Activated naive CD8-positive, alpha-beta T cell treated with anti-CD3 and anti-CD28 coated beads, Interleukin-2, amount 50 U/mL, for 16 hours (primary cell): ENCODE results near the gene HSPA4.
"Not testable (repeated sequence)": the region's sequence is repeated elsewhere in the genome, so short reads cannot be mapped to it uniquely, and the experiment has no call there.

Experiments used
- DNase-seq: peaks from one replicate; pipeline ENCODE4 v3.0.0-alpha.2; 2020; ENCODE audit warnings: low read depth, low spot score

Gene HSPA4

DNA sequence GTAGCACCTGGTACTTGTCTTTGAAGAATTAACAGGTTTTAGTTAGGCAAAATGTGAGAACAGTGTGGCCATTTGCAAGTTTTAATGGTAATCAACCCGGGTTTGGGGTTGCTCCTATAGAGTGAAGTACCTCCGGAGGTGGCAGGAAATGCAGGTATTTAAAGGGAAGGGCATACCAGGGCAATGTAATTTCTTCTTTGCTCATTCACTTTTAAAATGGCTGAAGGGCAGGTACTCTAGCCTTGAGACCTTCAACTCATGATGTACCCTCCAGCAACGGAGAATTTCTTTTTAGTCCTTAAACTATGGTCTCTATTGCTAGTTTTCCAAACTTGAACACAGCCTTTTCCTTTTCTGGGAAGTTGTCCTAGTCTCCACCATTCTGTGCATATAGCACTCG lies 1.3 kb upstream of the HSPA4 start:
- no peak for DNase-seq

- DNase-seq, result no peak
Measured at GRCh38 chr5:133051061-133051541, 712 bp upstream of the HSPA4 start.

GRCh38 chr5:133052317-133053175 lies 733 bp downstream of the HSPA4 start:
- no peak for DNase-seq

DNA sequence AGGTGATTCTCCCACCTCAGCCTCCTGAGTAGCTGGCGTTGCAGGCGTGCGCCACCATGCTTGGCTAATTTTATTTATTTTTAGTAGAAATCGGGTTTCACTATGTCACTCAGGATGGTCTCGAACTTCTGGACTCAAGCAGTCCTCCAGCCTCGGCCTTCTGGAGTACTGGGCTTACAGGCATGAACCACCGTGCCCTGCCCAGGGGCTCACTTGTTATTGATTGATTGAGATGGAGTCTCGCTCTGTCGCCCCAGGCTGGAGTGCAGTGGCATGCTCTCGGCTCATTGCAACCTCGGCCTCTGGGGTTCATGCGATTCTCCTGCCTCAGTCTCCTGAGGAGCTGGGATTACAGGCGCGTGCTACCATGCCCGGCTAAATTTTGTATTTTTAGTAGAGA lies 1.6 kb downstream of the HSPA4 start:
- no peak for DNase-seq

- DNase-seq, result no peak
Measured at GRCh38 chr5:133054697-133055471, 3.1 kb downstream of the HSPA4 start.

DNA sequence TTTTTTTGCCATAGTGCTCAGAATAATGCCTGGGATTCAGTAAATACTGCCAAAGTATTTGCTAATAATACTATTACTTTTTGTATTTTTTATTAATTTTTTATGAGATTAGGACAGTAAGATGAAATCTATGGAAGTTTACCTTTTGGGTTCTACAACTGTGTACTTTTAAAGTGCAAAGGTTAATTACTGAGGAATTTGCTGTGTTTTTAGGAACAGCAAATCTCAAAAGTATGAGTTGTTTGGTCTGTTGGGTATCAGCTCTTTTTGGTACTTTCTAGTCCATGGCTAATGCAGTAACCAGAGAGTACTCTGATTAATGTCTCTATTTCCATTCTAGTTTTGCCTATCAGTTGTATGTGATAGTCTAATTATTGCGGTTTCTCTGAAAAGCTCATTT lies 5.1 kb downstream of the HSPA4 start:
- no peak for DNase-seq

GRCh38 chr5:133059621-133060020 lies 7.8 kb downstream of the HSPA4 start:
- no peak for DNase-seq

DNA sequence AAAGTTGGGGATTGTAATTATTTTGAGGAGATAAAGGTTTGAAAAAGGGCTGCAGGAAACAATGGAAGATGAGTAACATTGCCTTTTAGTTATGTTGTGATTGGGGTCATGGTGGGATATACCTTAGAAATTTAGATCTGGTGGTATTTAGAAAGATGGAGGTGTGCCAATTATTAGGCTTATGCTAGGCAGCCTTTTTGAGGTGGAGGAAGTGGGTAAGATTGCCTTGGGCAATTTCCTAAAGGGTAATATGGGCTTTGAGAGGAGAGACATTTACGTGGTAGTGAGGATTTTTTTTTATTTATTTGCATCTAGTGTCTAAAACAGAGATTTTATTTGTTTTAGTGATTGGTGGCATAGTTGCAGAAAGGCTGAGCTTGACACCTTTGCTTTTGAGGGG lies 10.5 kb downstream of the HSPA4 start:
- no peak for DNase-seq

DNA sequence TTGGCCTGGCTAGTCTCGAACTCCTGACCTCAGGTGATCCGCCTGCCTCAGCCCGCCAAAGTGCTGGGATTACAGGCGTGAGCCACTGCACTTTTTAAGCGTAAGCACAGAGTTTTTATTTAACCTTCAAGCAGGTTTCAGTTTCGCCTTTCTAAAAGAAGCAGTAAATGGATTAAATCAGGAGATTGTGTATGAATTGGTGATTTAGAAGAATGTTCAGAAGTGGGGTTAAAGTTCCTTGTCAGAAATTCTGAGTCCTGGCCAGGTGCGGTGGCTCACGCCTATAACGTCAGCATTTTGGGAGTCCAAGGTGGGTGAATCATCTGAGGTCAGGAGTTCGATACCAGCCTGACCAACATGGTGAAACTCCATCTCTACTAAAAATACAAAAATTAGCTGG lies 12.2 kb downstream of the HSPA4 start:
- DNase-seq, result no peak

- no peak for DNase-seq
Measured at GRCh38 chr5:133065471-133065870, 13.7 kb downstream of the HSPA4 start.

DNA sequence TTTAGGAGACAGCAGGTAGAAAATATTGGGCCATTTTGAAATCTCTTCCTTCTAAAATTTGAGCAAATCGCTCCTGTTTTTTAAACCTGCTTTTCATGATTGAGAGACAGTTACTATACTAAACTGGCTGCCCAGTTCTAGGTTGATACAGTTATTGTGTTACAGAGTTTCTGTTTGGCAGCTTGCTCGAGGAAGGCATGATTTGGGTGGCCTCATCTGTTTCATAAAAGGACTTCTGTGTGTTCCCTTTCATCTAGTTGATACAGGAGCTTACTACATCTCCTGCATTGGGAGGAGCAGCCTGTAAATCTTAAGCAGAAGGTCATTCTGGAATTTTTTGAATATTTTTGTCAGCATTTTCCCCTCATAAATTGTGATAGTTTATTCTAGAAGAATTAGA lies 14.2 kb downstream of the HSPA4 start:
- no peak for DNase-seq

- no peak for DNase-seq
Measured at GRCh38 chr5:133072021-133072420, 20.2 kb downstream of the HSPA4 start.

DNA sequence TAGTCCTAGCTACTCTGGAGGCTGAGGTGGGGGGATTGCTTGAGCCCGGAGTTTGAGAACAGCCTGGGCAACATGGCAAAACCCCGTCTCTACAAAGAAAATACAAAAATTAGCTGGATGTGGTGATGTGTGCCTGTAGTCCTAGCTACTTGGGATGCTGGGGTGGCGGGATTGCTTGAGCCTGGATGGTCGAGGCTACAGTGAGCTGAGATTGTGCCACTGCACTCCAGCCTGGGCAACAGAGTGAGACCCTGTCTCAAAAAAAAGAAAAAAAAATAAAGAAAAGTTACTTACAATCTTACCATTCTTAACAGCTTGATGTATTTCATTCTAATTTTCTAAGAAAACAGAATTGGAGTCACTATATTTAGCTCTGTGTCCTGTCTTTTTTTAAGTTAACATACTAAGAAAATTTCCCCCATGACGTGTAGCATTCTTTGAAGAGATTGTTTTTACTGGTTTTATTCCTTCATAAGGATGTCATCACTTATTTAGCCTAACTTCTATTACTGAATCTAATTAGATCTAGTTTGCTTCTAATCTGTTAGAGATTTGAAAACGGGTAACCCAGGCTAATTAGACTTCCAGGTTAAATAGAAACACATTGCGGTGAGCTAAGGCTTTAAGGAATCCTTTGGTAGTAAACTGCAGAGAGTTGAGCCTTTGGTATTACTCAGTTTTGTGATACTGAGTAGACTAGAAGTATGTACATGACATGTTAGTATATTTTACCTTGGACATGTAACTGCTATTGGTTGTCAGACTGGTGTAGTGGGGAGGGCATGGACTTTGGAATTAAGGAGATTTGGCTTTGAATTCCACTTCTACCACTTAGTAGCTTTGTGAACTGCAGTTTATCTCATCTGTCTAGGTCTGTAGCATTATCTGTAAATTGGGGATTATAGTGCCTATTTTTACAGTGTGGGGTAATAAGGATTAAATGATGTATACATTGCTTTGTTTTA lies 24.0 kb downstream of the HSPA4 start:
- DNase-seq, result no peak

DNA sequence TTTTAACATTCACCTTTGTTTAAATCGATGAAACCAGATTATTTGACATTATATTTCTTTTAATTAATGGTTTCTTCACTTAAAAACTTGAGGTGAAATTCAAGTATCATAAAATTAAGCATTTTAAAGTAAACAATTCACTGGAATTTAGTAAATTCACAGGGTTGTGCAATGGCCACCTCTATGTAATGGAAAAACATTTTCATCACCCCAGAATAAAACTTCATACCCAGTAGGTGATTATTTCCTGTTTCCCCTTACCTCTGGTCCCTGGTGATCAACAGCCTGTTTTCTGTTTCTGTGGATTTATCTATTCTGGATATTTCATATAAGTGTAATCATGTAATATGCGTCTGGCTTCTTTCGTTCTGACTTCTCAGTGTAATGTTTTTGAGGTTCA lies 27.2 kb downstream of the HSPA4 start:
- no peak for DNase-seq

GRCh38 chr5:133081036-133081435 lies 29.2 kb downstream of the HSPA4 start:
- no peak for DNase-seq

DNA sequence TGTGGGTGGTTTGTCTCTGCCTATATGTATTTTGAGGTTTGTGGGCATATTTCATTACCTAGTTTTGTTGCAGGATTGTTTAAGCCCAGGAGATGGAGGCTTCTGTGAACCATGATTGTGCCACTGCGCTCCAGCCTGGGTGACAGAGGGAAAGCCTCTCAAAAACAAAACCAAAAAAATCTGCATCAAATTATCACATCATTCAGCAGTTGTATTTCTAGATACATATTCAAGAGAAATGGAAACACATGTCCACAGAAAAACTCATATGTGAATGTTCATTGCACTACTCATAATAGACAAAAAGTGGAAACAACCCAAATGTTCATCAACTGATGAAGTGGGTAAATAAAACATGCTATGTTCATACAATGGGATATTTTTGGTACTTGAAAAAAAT lies 29.9 kb downstream of the HSPA4 start:
- DNase-seq, result no peak

- DNase-seq, result no peak
Measured at GRCh38 chr5:133082128-133082527, 30.3 kb downstream of the HSPA4 start.

DNA sequence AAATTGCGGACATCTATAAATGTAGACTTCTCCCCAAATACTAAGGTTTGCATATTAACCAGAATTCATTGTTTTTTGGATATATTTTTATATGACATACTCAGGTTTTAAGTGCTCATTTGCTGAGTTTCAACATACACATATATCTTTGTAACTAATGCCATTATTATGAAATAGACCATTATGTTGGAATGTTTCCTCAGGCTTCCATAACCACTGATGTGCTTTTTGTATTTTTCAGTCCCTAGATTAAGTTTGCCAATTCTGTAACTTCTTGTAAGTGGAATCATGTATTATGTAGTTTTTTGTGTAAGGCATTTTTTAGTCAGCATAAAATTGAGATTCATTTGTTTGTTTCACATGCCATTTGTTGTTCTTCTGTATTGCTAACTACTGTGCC lies 32.1 kb downstream of the HSPA4 start:
- no peak for DNase-seq

GRCh38 chr5:133085171-133085570 lies 33.4 kb downstream of the HSPA4 start:
- DNase-seq, result not testable (repeated sequence)

DNA sequence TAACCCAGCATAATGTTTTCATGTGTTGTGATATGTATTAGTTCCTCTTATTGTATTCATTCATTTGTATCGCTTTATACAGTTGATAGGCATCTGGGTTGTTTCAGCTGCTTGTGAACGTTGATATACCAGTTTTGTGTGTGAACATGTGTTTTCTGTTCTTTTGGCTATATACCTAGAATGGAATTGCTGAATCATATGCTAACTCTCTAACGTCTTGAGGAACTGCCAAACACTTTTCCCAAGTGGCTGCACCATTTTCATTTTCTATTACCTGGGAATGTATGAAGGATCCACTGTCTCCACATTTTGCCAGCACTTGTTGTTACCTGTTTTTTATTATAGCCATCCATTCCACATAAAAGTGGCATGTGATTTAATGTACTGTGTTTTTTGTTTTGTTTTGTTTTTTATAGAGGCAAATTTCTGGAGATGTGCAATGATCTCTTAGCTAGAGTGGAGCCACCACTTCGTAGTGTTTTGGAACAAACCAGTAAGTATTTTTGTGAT lies 34.6 kb downstream of the HSPA4 start:
- DNase-seq, result no peak

DNA sequence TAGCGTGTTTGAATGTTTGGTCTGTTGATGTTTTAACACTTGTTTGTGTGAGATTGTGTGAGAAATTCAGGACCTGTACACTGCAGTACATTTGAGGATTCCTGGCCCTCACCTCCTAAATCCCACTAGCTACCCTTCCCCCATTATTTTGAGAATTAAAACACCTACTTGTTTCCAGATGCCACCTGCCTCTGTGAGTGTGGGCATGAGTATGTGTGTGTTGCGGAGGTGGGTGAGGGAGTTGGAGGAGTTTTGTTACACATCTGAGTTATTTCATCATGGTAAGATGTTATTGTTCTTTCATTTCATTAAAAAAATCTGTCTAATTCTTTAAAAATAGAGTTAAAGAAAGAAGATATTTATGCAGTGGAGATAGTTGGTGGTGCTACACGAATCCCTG lies 36.3 kb downstream of the HSPA4 start:
- DNase-seq, result no peak

DNA sequence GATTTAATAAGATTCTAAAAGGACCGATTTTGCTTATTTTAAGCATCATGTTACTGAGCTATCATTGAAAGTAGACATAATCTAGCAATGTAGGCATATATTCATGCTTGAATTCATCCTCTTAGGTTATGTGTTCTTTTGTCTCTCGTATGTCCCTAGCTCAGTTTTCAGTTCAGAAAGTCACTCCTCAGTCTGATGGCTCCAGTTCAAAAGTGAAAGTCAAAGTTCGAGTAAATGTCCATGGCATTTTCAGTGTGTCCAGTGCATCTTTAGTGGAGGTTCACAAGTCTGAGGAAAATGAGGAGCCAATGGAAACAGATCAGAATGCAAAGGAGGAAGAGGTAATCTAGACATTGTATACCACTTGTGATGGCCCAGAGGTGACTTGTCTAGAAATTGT lies 39.2 kb downstream of the HSPA4 start:
- no peak for DNase-seq
